Measurements from ENCODE around the gene ST8SIA1. TPM values are rescaled to one million over a fixed set of nuclear protein-coding genes. Genes with fewer than 3 reads are reported as not detected.
A peak's percentile ranks its signal among the peaks of the same experiment; 100 is the strongest.

The ST8SIA1 gene
- polyA plus RNA-seq, 3 donors = 5.2 to 7.0 (median 5.9) TPM

- DNase-seq = no peak
Observed at GRCh38 chr12:22285846-22286245, 48.7 kb downstream of the ST8SIA1 start.

GRCh38 chr12:22284871-22285270, 49.6 kb downstream of the ST8SIA1 start:
- no peak for DNase-seq

- DNase-seq = no peak
Observed at GRCh38 chr12:22283508-22283907, 51.0 kb downstream of the ST8SIA1 start.

GRCh38 chr12:22283006-22283506, 51.5 kb downstream of the ST8SIA1 start:
- peak; percentile 23 for DNase-seq

- DNase-seq = no peak
Observed at GRCh38 chr12:22282283-22282682, 52.2 kb downstream of the ST8SIA1 start.

GRCh38 chr12:22276867-22277266, 57.6 kb downstream of the ST8SIA1 start:
- no peak for DNase-seq

GRCh38 chr12:22276313-22276712, 58.2 kb downstream of the ST8SIA1 start:
- DNase-seq = no peak

- DNase-seq = no peak
Observed at GRCh38 chr12:22275843-22276242, 58.7 kb downstream of the ST8SIA1 start.

- DNase-seq = no peak
Observed at GRCh38 chr12:22272335-22273151, 62.0 kb downstream of the ST8SIA1 start.

- no peak for DNase-seq
Observed at GRCh38 chr12:22271023-22271422, 63.5 kb downstream of the ST8SIA1 start.

GRCh38 chr12:22268973-22269372, 65.5 kb downstream of the ST8SIA1 start:
- no peak for DNase-seq

GRCh38 chr12:22268406-22268805, 66.1 kb downstream of the ST8SIA1 start:
- no peak for DNase-seq

- DNase-seq = no peak
Observed at GRCh38 chr12:22266101-22266500, 68.4 kb downstream of the ST8SIA1 start.

GRCh38 chr12:22264380-22264779, 70.1 kb downstream of the ST8SIA1 start:
- no peak for DNase-seq

GRCh38 chr12:22262309-22262708, 72.2 kb downstream of the ST8SIA1 start:
- no peak for DNase-seq

GRCh38 chr12:22257100-22257499, 77.4 kb downstream of the ST8SIA1 start:
- DNase-seq = no peak

- DNase-seq = no peak
Observed at GRCh38 chr12:22256605-22257004, 77.9 kb downstream of the ST8SIA1 start.

GRCh38 chr12:22256041-22256441, 78.5 kb downstream of the ST8SIA1 start:
- no peak for DNase-seq

GRCh38 chr12:22255097-22255496, 79.4 kb downstream of the ST8SIA1 start:
- DNase-seq = peak; percentile 26

GRCh38 chr12:22254478-22254877, 80.0 kb downstream of the ST8SIA1 start:
- DNase-seq = no peak

- no peak for DNase-seq
Observed at GRCh38 chr12:22252057-22252456, 82.5 kb downstream of the ST8SIA1 start.

- no peak for DNase-seq
Observed at GRCh38 chr12:22250762-22251161, 83.7 kb downstream of the ST8SIA1 start.

- DNase-seq = no peak
Observed at GRCh38 chr12:22248571-22249115, 85.9 kb downstream of the ST8SIA1 start.

GRCh38 chr12:22248121-22248520, 86.4 kb downstream of the ST8SIA1 start:
- DNase-seq = no peak
